Upper lobe of left lung (tissue), 4 donors: ENCODE data around the gene RGR.

Source experiments
- POLR2A ChIP-seq, 4 donors: fragments of 450-650 bp; IDR thresholded peaks; one replicate each; pipeline ENCODE4 v1.5.1; 2016 to 2017; ENCODE audit warnings: antibody characterized with exemption in 4 of 4, mild to moderate bottlenecking in 2 of 4
- TF ChIP-seq, protein P1 (sequence below), 6 experiments: fragments of 450-650 bp in 4 of 6; fragments of 200-600 bp in 2 of 6; sonication (generic) in 2 of 6; IDR thresholded peaks; one replicate each; pipeline ENCODE4 v1.5.1; 2016 to 2019; ENCODE audit warnings: antibody characterized with exemption in 6 of 6

DNA sequence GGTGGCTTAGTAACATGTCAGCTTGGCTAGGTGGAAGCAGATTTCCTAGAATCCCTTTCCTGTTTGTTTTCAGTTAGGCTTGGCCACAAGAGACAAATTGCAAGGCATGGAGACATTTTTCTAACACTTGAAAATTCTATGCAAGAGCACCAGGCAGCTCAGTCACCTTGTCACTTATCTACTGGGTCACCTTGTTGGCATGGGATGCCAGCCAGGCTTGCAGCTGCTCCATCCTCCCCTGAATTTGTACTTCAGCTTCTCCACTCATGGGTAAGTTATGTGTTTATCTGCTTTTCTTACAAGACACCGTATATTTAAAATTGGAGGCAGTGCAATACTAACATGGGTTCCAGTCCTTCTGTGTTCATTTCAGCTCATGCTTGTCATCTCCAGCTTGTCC, 43.3 kb downstream of the RGR start:
- no peak for TF ChIP-seq POLR2A (IDR thresholded peaks at IDR 0.05)
- TF ChIP-seq, protein P1, sequence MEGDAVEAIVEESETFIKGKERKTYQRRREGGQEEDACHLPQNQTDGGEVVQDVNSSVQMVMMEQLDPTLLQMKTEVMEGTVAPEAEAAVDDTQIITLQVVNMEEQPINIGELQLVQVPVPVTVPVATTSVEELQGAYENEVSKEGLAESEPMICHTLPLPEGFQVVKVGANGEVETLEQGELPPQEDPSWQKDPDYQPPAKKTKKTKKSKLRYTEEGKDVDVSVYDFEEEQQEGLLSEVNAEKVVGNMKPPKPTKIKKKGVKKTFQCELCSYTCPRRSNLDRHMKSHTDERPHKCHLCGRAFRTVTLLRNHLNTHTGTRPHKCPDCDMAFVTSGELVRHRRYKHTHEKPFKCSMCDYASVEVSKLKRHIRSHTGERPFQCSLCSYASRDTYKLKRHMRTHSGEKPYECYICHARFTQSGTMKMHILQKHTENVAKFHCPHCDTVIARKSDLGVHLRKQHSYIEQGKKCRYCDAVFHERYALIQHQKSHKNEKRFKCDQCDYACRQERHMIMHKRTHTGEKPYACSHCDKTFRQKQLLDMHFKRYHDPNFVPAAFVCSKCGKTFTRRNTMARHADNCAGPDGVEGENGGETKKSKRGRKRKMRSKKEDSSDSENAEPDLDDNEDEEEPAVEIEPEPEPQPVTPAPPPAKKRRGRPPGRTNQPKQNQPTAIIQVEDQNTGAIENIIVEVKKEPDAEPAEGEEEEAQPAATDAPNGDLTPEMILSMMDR (IDR thresholded peaks at IDR 0.05): no peak
